Ovary (tissue), 3 donors: ENCODE data around the gene TTLL12.

Experiments used
- POLR2A ChIP-seq: fragments of 450-650 bp; IDR thresholded peaks from one replicate; pipeline ENCODE4 v1.6.1; 2017; ENCODE audit warnings: antibody characterized with exemption, mild to moderate bottlenecking, moderate library complexity
- TF ChIP-seq, protein P1 (sequence below), 3 donors: fragments of 450-650 bp in 2 of 3; fragments of 200-600 bp in 1 of 3; IDR thresholded peaks; one replicate each; pipeline versions ENCODE4 v1.5.1 to v1.8.0; 2016 to 2022; ENCODE audit warnings: antibody characterized with exemption in 3 of 3, mild to moderate bottlenecking in 1 of 3
- donor health status: DM: no; HTN: no; CAD: no.

DNA sequence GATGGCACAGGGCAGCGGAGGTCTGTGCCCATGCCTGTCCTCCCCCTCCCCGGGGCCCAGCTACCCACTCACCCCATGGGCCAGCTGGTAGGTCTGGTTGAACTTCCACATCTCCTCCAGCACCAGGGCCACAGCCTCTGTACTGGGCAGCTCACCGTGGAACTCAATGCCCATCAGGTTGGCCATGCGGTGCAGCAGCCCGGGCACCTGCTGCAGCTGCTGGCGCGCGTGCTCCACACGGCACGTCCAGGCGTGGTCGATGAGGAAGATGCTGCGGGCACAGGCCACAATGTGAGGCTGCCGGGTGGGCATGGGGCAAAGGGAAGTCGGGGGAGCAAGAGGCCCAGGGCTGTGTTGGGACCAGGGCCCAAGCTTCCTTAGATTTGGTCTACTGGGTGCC is 6.3 kb downstream of the TTLL12 start:
- no peak for TF ChIP-seq POLR2A
- TF ChIP-seq, protein P1, sequence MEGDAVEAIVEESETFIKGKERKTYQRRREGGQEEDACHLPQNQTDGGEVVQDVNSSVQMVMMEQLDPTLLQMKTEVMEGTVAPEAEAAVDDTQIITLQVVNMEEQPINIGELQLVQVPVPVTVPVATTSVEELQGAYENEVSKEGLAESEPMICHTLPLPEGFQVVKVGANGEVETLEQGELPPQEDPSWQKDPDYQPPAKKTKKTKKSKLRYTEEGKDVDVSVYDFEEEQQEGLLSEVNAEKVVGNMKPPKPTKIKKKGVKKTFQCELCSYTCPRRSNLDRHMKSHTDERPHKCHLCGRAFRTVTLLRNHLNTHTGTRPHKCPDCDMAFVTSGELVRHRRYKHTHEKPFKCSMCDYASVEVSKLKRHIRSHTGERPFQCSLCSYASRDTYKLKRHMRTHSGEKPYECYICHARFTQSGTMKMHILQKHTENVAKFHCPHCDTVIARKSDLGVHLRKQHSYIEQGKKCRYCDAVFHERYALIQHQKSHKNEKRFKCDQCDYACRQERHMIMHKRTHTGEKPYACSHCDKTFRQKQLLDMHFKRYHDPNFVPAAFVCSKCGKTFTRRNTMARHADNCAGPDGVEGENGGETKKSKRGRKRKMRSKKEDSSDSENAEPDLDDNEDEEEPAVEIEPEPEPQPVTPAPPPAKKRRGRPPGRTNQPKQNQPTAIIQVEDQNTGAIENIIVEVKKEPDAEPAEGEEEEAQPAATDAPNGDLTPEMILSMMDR (IDR thresholded peaks at IDR 0.05): no peak
